IPS-20b (cell line): ENCODE data around the gene VARS1.
"Not testable (repeated sequence)": the region's sequence is repeated elsewhere in the genome, so short reads cannot be mapped to it uniquely, and the experiment has no call there.

Experiments used
- H3K27ac ChIP-seq: one replicate; pipeline ENCODE4 v1.5.1; 2013; ENCODE audit warnings: low read length
- H3K27me3 ChIP-seq: 2 replicates; pipeline ENCODE4 v1.6.1; 2013; ENCODE audit warnings: mild to moderate bottlenecking, low read length, inconsistent platforms; ENCODE audit not compliant: insufficient read depth
- H3K36me3 ChIP-seq: 2 replicates; pipeline ENCODE4 v1.6.1; 2013; ENCODE audit warnings: low read depth, mild to moderate bottlenecking, inconsistent platforms, low read length, moderate library complexity; ENCODE audit not compliant: insufficient read depth
- H3K4me1 ChIP-seq: 2 replicates; pipeline ENCODE4 v1.6.1; 2013; ENCODE audit warnings: mild to moderate bottlenecking, control low read depth, inconsistent platforms, low read length, moderate library complexity; ENCODE audit not compliant: insufficient read depth
- H3K4me3 ChIP-seq: 2 replicates; pipeline ENCODE4 v1.5.1; 2013; ENCODE audit warnings: mild to moderate bottlenecking, low read length, inconsistent platforms
- H3K9ac ChIP-seq: 2 replicates; pipeline ENCODE4 v1.6.1; 2013; ENCODE audit warnings: low read depth, mild to moderate bottlenecking, inconsistent platforms, low read length, moderate library complexity
- H3K9me3 ChIP-seq: 2 replicates; pipeline ENCODE4 v1.6.1; 2013; ENCODE audit warnings: mild to moderate bottlenecking, low read depth, low read length, inconsistent platforms; ENCODE audit not compliant: insufficient read depth

VARS1 gene

DNA sequence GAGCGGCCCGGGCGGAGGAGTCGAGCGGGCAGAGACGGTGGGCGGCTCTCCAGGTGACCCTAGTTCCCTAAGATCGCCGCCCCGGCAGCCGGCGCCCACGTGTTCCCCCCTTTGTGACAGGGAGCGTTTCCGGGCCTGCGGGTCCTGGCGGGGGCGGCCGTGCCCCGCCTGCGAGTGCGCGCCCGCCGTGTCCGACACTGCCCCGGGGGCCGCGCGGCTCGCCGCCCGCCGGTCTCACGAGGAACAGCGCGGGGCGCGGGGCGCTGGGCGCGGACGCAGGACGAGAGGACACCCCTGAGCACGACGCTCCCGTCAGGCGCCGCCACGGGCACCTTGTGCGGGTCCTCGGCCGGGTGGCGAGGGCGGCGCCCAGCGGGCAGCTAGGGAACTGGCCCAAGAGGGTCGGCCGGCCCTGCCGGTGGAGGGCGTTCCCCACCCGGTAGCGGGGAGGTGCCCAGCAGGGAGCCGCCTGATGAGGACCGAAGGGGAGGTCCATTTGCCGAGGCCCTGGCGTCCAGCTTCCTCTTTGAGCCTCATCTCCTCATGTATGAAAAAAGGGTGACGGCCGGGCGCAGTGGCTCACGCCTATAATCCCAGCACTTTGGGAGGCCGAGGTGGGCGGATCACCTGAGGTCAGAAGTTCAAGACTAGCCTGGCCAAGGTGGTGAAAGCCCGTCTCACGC, at the start of gene VARS1:
Gene VARS1, minus strand, starts transcription at position 137 of the 683 bp plus-strand sequence. CDS start 535 bp downstream, outside the sequence.
- H3K9ac ChIP-seq: peak within 1 kb of the TSS; percentile 99
- H3K27ac ChIP-seq: peak within 1 kb of the TSS; percentile 87
- no peaks in the 10 kb centered on the region for H3K9me3 ChIP-seq
- no peaks in the 10 kb centered on the region for H3K27me3 ChIP-seq
- no peaks in the 10 kb centered on the region for H3K4me1 ChIP-seq
- H3K36me3 ChIP-seq: peaks cover 50% of the 10 kb centered on the region
- peak within 1 kb of the TSS; percentile 96 for H3K4me3 ChIP-seq

- no peaks in the 10 kb centered on the region for H3K27me3 ChIP-seq
- no peaks in the 10 kb centered on the region for H3K9me3 ChIP-seq
Measured at GRCh38 chr6:31844507-31844906, 49.0 kb upstream of the VARS1 start.

DNA sequence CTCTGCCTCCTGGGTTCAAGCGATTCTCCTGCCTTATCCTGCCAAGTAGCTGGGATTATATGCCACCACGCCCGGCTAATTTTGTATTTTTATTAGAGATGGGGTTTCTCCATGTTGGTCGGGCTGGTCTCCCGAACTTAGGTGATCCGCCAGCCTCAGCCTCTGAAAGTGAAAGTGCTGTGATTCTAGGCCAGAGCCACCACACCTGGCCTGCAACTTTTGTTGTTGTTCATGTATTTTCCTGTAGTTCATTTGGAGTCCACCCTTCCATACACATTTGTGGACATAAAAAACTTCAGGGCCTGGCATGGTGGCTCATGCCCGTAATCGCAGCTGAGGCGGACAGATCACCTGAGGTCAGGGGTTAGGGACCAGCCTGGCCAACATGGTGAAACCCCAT, 46.5 kb upstream of the VARS1 start:
- H3K27me3 ChIP-seq: no peaks in the 10 kb centered on the region
- no peaks in the 10 kb centered on the region for H3K9me3 ChIP-seq
- no peak overlapping the region for H3K9ac ChIP-seq
- H3K4me3 ChIP-seq: no peak overlapping the region
- H3K27ac ChIP-seq: no peak overlapping the region
- peaks cover 39% of the 10 kb centered on the region for H3K36me3 ChIP-seq
- H3K4me1 ChIP-seq: peaks cover 8% of the 10 kb centered on the region; the same call in 1 of the 2 replicates

More at GRCh38 chr6:31844507-31844906, 49.0 kb upstream of the VARS1 start:
- H3K27ac ChIP-seq: no peak overlapping the region
- no peaks in the 10 kb centered on the region for H3K4me1 ChIP-seq
- peaks cover 14% of the 10 kb centered on the region for H3K36me3 ChIP-seq
- no peak overlapping the region for H3K4me3 ChIP-seq
- no peak overlapping the region for H3K9ac ChIP-seq

- H3K9ac ChIP-seq, H3K27me3 ChIP-seq, H3K4me1 ChIP-seq, H3K9me3 ChIP-seq, H3K27ac ChIP-seq, H3K4me3 ChIP-seq: not testable (repeated sequence)
- H3K36me3 ChIP-seq: peaks cover 53% of the 10 kb centered on the region
Measured at GRCh38 chr6:31839779-31840126, 44.2 kb upstream of the VARS1 start.

DNA sequence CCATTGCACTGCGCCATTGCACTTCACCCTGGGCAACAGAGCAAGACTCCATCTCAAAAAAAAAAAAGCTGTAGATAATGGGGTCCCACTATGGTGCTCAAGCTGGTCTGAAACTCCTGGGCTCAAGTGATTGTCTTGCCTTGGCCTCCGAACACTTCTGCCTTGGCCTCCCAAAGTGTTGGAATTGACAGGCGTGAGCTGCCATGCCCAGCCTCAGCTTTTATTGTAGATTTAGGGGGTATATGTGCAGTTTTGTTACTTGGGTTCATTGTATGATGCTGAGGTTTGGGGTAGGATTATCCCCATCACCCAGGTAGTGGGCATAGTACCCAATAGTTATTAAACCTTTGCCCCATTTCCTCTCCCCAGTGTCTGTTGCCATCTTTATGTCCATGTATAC, 43.4 kb upstream of the VARS1 start:
- Histone ChIP-seq H3K36me3 (peaks cover 53% of the 10 kb centered on the region), H3K9me3 (no peaks in the 10 kb centered on the region), H3K4me1 (peaks cover 8% of the 10 kb centered on the region; the same call in 1 of the 2 replicates), H3K9ac (no peak overlapping the region), H3K27me3 (no peaks in the 10 kb centered on the region), H3K27ac (no peak overlapping the region), H3K4me3 (peak overlapping the region; percentile 91; the same call in 1 of the 2 replicates)

DNA sequence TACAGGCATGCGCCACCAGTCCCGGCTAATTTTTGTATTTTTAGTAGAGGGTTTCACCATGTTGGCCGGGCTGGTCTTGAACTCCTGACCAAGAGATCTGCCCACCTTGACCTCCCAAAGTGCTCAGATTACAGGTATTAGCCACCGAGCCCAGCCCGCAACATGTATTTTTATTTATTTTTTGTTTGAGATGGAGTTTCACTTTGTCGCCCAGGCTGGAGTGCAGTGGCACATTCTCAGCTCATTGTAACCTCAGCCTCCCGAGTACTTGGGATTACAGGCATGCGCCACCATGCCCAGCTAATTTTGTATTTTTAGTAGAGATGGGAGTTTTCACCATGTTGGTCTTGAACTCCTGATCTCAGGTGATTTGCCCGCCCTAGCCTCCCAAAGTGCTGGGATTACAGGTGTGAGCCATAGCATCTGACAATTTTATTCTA, 42.6 kb upstream of the VARS1 start:
- not testable (repeated sequence) for H3K9me3 ChIP-seq, H3K27me3 ChIP-seq, H3K4me1 ChIP-seq, H3K27ac ChIP-seq
- Histone ChIP-seq H3K9ac (peak overlapping the region; percentile 99; the same call in 1 of the 2 replicates), H3K36me3 (peaks cover 53% of the 10 kb centered on the region), H3K4me3 (peak overlapping the region; percentile 91)

DNA sequence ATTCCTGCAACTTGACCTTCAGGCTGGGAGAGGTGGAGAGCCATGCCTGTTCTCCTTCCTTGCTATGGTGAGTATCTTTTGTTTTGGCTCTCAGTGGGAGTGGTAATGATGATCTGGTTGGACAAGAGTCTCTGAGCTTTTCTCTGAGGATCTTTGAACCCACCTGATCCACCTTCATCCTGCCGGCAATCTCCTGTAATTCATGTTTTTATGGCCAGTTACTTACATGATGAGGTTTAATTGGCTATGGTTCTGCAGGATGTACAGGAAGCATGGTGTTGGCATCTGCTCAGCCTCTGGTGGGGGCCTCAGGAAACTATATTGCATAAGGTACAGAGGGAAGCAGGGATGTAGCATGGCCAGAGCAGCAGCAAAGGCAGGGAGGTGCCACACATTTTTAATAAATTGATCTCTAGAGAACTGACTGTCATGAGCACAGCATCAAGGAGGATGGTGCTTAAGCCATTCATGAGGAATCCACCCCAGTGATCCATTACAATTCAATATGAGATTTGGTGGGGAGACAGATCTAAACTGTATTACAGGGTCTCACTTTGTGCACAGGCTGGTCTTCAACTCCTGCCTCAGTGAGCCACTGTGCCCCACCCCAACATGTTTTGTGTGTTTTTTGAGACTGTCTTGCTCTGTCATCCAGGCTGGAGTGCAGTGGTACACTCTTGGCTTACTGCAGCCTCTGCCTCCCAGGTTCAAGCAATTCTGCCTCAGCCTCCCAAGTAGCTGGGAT, 42.0 kb upstream of the VARS1 start:
- H3K9me3 ChIP-seq: no peaks in the 10 kb centered on the region
- peak overlapping the region; percentile 99; the same call in 1 of the 2 replicates for H3K9ac ChIP-seq
- H3K27me3 ChIP-seq: no peaks in the 10 kb centered on the region
- peaks cover 53% of the 10 kb centered on the region for H3K36me3 ChIP-seq
- peaks cover 8% of the 10 kb centered on the region; the same call in 1 of the 2 replicates for H3K4me1 ChIP-seq
- no peak overlapping the region for H3K27ac ChIP-seq
- peak overlapping the region; percentile 91 for H3K4me3 ChIP-seq

- peaks cover 53% of the 10 kb centered on the region for H3K36me3 ChIP-seq
- H3K9me3 ChIP-seq: no peaks in the 10 kb centered on the region
- peaks cover 8% of the 10 kb centered on the region; the same call in 1 of the 2 replicates for H3K4me1 ChIP-seq
- peak overlapping the region; percentile 12 for H3K27ac ChIP-seq
- H3K27me3 ChIP-seq: no peaks in the 10 kb centered on the region
- peak overlapping the region; percentile 91 for H3K4me3 ChIP-seq
- H3K9ac ChIP-seq: peak overlapping the region; percentile 99
Measured at GRCh38 chr6:31836474-31837368, 41.2 kb upstream of the VARS1 start.

GRCh38 chr6:31836047-31836473, 40.5 kb upstream of the VARS1 start:
- Histone ChIP-seq H3K4me3 (peak overlapping the region; percentile 91), H3K4me1 (peaks cover 8% of the 10 kb centered on the region; the same call in 1 of the 2 replicates), H3K27me3 (no peaks in the 10 kb centered on the region)

GRCh38 chr6:31834367-31835250, 39.1 kb upstream of the VARS1 start:
- peak overlapping the region; percentile 99 for H3K9ac ChIP-seq
- H3K27ac ChIP-seq: peak overlapping the region; percentile 93
- H3K27me3 ChIP-seq: no peaks in the 10 kb centered on the region
- no peaks in the 10 kb centered on the region for H3K9me3 ChIP-seq
- peaks cover 39% of the 10 kb centered on the region for H3K36me3 ChIP-seq
- peaks cover 8% of the 10 kb centered on the region; the same call in 1 of the 2 replicates for H3K4me1 ChIP-seq
- H3K4me3 ChIP-seq: peak overlapping the region; percentile 91

More at GRCh38 chr6:31836047-31836473, 40.5 kb upstream of the VARS1 start:
- Histone ChIP-seq H3K9me3 (no peaks in the 10 kb centered on the region), H3K36me3 (peaks cover 53% of the 10 kb centered on the region), H3K9ac (peak overlapping the region; percentile 99), H3K27ac (peak overlapping the region; percentile 12)
